MCF 10A (cell line): ENCODE measurements around the gene RPS29. TPM values are rescaled to one million over a fixed set of nuclear protein-coding genes. Genes with fewer than 3 reads are reported as not detected.
"Not testable (repeated sequence)": the region's sequence is repeated elsewhere in the genome, so short reads cannot be mapped to it uniquely, and the experiment has no call there.

ENCODE experiments used
- BruUV-seq: library from RNA; stranded (reverse); fragments of 400-500 nt; replicated peaks from 2 replicates; lab custom pipeline; 2021; lab: Mats Ljungman, UMichigan
- CTCF ChIA-PET: fragments of 300-600 bp; sonication (Branson Sonifier 250); formaldehyde crosslinking; extraction: SDS; loops from one replicate; lab custom pipeline; 2021; ENCODE audit warnings: antibody characterized with exemption, inconsistent platforms; lab: Yijun Ruan, JAX
- POLR2A ChIA-PET: fragments of 300-600, 350-650 bp; sonication (Branson Sonifier 250); formaldehyde crosslinking; extraction: SDS; loops from one replicate; lab custom pipeline; 2020; ENCODE audit warnings: antibody characterized with exemption, inconsistent platforms; lab: Yijun Ruan, JAX
- DNase-seq: peaks from one replicate; pipeline ENCODE4 v3.0.0-alpha.2; 2018; ENCODE audit not compliant: unreplicated experiment
- H3K27ac Mint-ChIP-seq: one replicate; pipeline ENCODE4 v1.8.0; 2022; ENCODE audit warnings: mild to moderate bottlenecking, low read depth, mixed read lengths; ENCODE audit not compliant: unreplicated experiment
- H3K27me3 Mint-ChIP-seq: one replicate; pipeline ENCODE4 v1.8.0; 2022; ENCODE audit warnings: mixed read lengths; ENCODE audit not compliant: insufficient read depth, unreplicated experiment
- H3K36me3 Mint-ChIP-seq: one replicate; pipeline ENCODE4 v1.8.0; 2022; ENCODE audit warnings: mild to moderate bottlenecking, moderate library complexity, mixed read lengths; ENCODE audit not compliant: insufficient read depth, unreplicated experiment
- H3K4me1 Mint-ChIP-seq: one replicate; pipeline ENCODE4 v1.8.0; 2022; ENCODE audit warnings: mixed read lengths; ENCODE audit not compliant: insufficient read depth, unreplicated experiment
- H3K4me3 Mint-ChIP-seq: one replicate; pipeline ENCODE4 v1.8.0; 2022; ENCODE audit warnings: mild to moderate bottlenecking, moderate library complexity, mixed read lengths; ENCODE audit not compliant: unreplicated experiment
- H3K9me3 Mint-ChIP-seq: one replicate; pipeline ENCODE4 v1.8.0; 2022; ENCODE audit warnings: mixed read lengths; ENCODE audit not compliant: unreplicated experiment
- intact Hi-C: fragments of 100-400 bp; cut with micrococcal nuclease; formaldehyde crosslinking; loops from 2 replicates; pipeline ENCODE4 v1.14.1; 2022
- total RNA-seq: library from RNA; stranded (reverse); gene quantifications from 2 replicates; pipeline ENCODE4 v1.2.3, GENCODE V29; 2022
- TF ChIP-seq, protein P1 (sequence below): fragments of 200-600 bp; IDR thresholded peaks from one replicate; pipeline ENCODE4 v1.8.0; 2022; ENCODE audit warnings: antibody characterized with exemption, mild to moderate bottlenecking; ENCODE audit not compliant: unreplicated experiment

Gene RPS29
- total RNA-seq, 1 experiment from 2014 or later, result 1,499 TPM

DNA sequence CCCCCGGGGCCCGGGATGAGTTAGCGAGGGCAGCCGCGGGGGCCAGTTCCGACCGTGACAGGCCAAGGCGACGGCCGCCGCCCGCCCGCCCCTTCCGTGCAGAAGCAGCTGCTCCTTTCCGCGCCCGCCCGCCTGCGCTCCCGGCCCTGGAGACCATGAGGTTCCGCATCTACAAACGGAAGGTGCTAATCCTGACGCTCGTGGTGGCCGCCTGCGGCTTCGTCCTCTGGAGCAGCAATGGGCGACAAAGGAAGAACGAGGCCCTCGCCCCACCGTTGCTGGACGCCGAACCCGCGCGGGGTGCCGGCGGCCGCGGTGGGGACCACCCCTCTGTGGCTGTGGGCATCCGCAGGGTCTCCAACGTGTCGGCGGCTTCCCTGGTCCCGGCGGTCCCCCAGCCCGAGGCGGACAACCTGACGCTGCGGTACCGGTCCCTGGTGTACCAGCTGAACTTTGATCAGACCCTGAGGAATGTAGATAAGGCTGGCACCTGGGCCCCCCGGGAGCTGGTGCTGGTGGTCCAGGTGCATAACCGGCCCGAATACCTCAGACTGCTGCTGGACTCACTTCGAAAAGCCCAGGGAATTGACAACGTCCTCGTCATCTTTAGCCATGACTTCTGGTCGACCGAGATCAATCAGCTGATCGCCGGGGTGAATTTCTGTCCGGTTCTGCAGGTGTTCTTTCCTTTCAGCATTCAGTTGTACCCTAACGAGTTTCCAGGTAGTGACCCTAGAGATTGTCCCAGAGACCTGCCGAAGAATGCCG lies 35.1 kb upstream of the RPS29 start:
- Mint-ChIP-seq H3K4me3 (peak overlapping the region; percentile 99), H3K4me1 (peaks cover 28% of the 10 kb centered on the region), H3K27me3 (no peaks in the 10 kb centered on the region), H3K9me3 (no peaks in the 10 kb centered on the region), H3K36me3 (peaks cover 72% of the 10 kb centered on the region), H3K27ac (peak overlapping the region; percentile 99)
- BruUV-seq, result no TSS peak
- DNase-seq, result peak; percentile 46
- ChIA-PET POLR2A (interaction anchor here (0.5 to 8.1 kb wide), 20 partner anchors 9 to 1030 kb away, joined by 3 to 280 read pairs (median 4); partner anchors contain the start of genes CDKL1, DNAAF2, KLHDC1 and KLHDC2), CTCF (interaction anchor here (0.5 to 2.3 kb wide), 9 partner anchors 10 to 246 kb away, joined by 3 to 13 read pairs (median 4); partner anchors contain the start of genes LRR1 and RPS29)
- TF ChIP-seq, protein P1, sequence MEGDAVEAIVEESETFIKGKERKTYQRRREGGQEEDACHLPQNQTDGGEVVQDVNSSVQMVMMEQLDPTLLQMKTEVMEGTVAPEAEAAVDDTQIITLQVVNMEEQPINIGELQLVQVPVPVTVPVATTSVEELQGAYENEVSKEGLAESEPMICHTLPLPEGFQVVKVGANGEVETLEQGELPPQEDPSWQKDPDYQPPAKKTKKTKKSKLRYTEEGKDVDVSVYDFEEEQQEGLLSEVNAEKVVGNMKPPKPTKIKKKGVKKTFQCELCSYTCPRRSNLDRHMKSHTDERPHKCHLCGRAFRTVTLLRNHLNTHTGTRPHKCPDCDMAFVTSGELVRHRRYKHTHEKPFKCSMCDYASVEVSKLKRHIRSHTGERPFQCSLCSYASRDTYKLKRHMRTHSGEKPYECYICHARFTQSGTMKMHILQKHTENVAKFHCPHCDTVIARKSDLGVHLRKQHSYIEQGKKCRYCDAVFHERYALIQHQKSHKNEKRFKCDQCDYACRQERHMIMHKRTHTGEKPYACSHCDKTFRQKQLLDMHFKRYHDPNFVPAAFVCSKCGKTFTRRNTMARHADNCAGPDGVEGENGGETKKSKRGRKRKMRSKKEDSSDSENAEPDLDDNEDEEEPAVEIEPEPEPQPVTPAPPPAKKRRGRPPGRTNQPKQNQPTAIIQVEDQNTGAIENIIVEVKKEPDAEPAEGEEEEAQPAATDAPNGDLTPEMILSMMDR, result no peak
- intact Hi-C loops, result loop anchor here (5.0 kb wide), 1 partner anchor 159 kb away; no protein-coding TSS in a partner anchor

DNA sequence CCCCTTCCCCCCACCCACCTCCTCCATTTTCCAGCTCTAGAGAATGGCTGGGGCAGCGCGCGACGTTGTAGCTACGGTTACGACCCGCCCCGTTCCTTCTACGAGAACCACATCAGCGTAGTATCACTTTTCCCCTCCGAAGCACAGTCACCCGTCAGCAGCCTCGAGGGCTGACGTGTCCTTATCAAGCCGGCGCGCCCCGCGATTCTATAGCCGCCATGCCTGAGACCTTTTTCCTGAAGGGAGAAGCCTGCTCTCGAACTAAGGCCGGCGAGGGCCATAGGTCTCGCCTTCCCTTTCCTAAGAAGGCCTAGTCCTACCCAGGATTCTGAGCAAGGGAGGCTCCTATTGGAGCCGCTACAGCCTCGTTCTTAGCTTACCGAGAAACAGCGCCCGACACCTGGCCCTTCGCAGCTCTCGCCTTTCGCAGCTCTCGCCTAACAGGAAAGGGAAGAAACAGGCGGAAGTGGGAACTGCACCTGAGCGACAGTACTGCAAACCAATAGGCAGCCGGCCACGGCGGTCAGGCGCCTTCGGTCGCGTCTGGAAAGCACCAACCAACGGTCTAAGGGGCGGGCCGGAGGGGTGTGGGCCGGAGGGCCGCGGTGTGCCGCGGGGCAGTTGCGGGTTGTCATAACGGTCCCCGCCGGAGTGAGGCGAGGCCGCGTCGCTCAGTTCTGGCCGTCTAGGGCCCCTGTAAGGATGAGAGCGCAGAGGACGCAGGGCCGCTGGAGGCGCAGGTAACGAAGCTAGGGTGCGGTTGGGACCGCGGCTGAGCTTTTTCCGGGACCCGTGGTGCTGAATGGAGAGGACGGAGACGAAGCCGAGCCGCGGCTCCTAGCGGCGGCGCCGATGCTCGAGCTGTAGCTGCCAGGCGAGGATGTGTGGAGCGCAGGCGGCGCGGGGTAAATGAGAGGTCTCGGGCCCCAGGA lies 34.3 kb upstream of the RPS29 start, which contains the start of the genes MGAT2 and RPL36AL:
TSS of gene MGAT2 (plus strand) at position 618 of the 932 bp plus-strand sequence. CDS start 470 bp downstream, outside the sequence.
TSS of gene RPL36AL (minus strand) at position 445 of the 932 bp plus-strand sequence. CDS start 1,522 bp downstream, outside the sequence.
- BruUV-seq, result no TSS peak
- ChIA-PET POLR2A (interaction anchor here (0.7 to 8.1 kb wide), 33 partner anchors 7 to 1211 kb away, joined by 3 to 280 read pairs (median 4); partner anchors contain the start of genes CDKL1, DNAAF2, KLHDC1 and KLHDC2), CTCF (interaction anchor here (0.5 to 2.3 kb wide), 9 partner anchors 11 to 247 kb away, joined by 3 to 13 read pairs (median 4); partner anchors contain the start of genes LRR1 and RPS29)
- peak within 1 kb of the TSS; percentile 99 for H3K27ac Mint-ChIP-seq
- intact Hi-C loops, result loop anchor here (1.0 to 5.0 kb wide), 2 partner anchors 34 to 158 kb away; partner anchors contain the start of gene RPS29
- peaks cover 69% of the 10 kb centered on the region for H3K36me3 Mint-ChIP-seq
- peak; percentile 98 for DNase-seq
- H3K9me3 Mint-ChIP-seq, result no peaks in the 10 kb centered on the region
- TF ChIP-seq, protein P1, result peak; percentile 14
- H3K4me3 Mint-ChIP-seq, result peak within 1 kb of the TSS; percentile 99
- peaks cover 28% of the 10 kb centered on the region for H3K4me1 Mint-ChIP-seq
- no peaks in the 10 kb centered on the region for H3K27me3 Mint-ChIP-seq

DNA sequence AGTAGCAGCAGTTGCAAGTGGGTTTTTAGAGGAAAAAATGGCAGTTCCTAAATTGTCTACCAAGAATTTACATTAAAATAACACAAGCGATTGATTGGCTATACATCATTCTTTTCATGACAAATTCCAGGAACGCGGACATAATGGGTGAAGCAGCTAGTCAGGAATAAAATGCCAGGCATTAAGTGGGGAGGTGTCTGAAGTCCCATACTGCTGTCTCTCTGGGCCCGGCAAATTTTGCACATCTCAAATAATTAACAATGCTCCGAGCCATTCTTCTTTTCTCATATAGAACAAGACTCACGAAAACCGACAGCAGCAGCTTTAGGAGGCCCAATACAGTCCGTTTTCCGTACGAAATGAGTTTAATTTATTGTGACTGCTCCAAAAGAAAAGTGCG lies 33.5 kb upstream of the RPS29 start:
- TF ChIP-seq, protein P1, result no peak
- Mint-ChIP-seq H3K9me3 (no peaks in the 10 kb centered on the region), H3K4me1 (peaks cover 28% of the 10 kb centered on the region), H3K27me3 (no peaks in the 10 kb centered on the region), H3K27ac (peak overlapping the region; percentile 99), H3K36me3 (peaks cover 62% of the 10 kb centered on the region), H3K4me3 (peak overlapping the region; percentile 99)
- BruUV-seq, result TSS peak; percentile 61
- no peak for DNase-seq
- ChIA-PET POLR2A (interaction anchor here (0.7 to 8.1 kb wide), 26 partner anchors 8 to 1211 kb away, joined by 3 to 280 read pairs (median 5); partner anchors contain the start of genes CDKL1, DNAAF2, KLHDC1 and KLHDC2), CTCF (interaction anchor here (0.6 to 2.3 kb wide), 5 partner anchors 13 to 147 kb away, joined by 3 to 13 read pairs (median 7); partner anchors contain the start of genes LRR1 and RPS29)
- intact Hi-C loops, result loop anchor here (1.0 to 5.0 kb wide), 2 partner anchors 33 to 157 kb away; partner anchors contain the start of gene RPS29

DNA sequence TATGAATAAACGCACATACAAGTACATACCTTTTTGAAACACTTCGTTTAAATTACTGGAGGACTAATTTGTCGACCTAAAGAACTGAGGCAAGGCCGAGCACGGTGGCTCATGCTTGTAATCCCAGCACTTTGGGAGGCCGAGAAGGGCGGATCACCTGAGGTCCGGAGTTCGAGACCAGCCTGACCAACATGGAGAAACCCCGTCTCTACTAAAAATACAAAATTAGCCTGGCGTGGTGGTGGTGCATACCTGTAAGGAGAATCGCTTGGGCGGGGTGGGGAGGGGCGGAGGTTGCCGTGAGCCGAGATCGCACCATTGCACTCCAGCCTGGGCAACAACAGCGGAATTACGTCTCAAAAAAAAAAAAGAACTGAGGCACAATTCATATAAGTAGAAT lies 33.1 kb upstream of the RPS29 start:
- H3K9me3 Mint-ChIP-seq, BruUV-seq, CTCF ChIA-PET, DNase-seq, intact Hi-C loops, H3K27me3 Mint-ChIP-seq: not testable (repeated sequence)
- Mint-ChIP-seq H3K4me3 (peak overlapping the region; percentile 99), H3K36me3 (peaks cover 57% of the 10 kb centered on the region), H3K27ac (peak overlapping the region; percentile 99), H3K4me1 (peaks cover 28% of the 10 kb centered on the region)
- POLR2A ChIA-PET, result interaction anchor here (1.0 to 8.1 kb wide), 10 partner anchors 9 to 1212 kb away, joined by 3 to 280 read pairs (median 12); partner anchors contain the start of genes DNAAF2, KLHDC2, LRR1 and NIN
